Hepatocyte (in vitro differentiated cells): Measurements from ENCODE around the gene SEC16B.

ENCODE experiments used
- EZH2 ChIP-seq: fragments of 200-600 bp; sonication (generic); IDR thresholded peaks from 2 replicates; pipeline ENCODE4 v1.6.1; 2016; ENCODE audit warnings: antibody characterized with exemption, mild to moderate bottlenecking, borderline replicate concordance
- EZH2phosphoT487 ChIP-seq: fragments of 200-600 bp; sonication (generic); IDR thresholded peaks from one replicate; pipeline ENCODE4 v1.6.1; 2018; ENCODE audit warnings: antibody characterized with exemption, mild to moderate bottlenecking, low read depth, moderate library complexity; ENCODE audit not compliant: unreplicated experiment, severe bottlenecking
- TF ChIP-seq, protein P1 (sequence below): fragments of 200-600 bp; sonication (generic); IDR thresholded peaks from 2 replicates; pipeline ENCODE4 v1.5.1; 2016; ENCODE audit warnings: antibody characterized with exemption, mild to moderate bottlenecking; ENCODE audit not compliant: poor library complexity

DNA sequence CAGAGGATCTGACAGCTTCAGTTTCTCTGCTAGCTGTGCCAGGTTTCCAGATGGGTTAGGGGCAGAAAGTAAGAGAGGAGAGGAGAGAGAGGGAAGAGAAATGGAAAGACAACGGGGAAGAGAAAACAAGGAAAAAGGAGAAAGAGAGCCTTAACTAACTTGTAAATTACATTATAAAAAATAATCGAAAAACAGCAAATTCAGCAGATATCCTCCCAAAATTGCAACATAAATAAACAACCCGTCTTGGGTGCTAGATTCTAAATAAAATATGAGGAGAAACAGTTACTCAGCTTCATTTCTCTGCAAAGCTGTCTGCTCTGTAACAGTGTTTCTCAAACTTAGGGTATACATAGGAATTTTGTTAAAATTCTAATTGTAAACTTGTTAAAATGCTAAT, 29.2 kb downstream of the SEC16B start:
- TF ChIP-seq EZH2 (no peak), EZH2phosphoT487 (no peak)
- TF ChIP-seq, protein P1, sequence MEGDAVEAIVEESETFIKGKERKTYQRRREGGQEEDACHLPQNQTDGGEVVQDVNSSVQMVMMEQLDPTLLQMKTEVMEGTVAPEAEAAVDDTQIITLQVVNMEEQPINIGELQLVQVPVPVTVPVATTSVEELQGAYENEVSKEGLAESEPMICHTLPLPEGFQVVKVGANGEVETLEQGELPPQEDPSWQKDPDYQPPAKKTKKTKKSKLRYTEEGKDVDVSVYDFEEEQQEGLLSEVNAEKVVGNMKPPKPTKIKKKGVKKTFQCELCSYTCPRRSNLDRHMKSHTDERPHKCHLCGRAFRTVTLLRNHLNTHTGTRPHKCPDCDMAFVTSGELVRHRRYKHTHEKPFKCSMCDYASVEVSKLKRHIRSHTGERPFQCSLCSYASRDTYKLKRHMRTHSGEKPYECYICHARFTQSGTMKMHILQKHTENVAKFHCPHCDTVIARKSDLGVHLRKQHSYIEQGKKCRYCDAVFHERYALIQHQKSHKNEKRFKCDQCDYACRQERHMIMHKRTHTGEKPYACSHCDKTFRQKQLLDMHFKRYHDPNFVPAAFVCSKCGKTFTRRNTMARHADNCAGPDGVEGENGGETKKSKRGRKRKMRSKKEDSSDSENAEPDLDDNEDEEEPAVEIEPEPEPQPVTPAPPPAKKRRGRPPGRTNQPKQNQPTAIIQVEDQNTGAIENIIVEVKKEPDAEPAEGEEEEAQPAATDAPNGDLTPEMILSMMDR: no peak
